ENCODE data around the gene USP15.

The USP15 gene

DNA sequence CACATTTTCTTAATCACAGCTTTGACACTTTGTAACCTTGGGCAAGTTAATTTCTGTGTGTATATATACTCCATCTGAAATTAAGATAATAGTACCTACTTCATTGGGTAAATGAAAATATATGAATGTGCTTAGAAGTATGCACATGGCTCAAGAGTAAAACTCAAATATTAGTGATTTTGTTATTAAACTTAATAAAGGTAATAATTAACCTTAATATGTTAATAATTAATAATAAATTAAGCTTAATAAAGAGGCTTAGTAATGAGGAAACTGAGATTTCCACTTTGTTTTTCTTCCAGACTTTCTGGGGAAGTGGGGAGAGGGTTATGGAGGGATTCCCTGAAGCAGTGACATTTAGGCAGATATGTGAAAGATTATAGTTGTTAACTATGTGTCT, 19.8 kb downstream of the USP15 start:
- DNase-seq (ENCODE audit: insufficient read length, low spot score) (no peak), FAIRE-seq (no peak)

DNA sequence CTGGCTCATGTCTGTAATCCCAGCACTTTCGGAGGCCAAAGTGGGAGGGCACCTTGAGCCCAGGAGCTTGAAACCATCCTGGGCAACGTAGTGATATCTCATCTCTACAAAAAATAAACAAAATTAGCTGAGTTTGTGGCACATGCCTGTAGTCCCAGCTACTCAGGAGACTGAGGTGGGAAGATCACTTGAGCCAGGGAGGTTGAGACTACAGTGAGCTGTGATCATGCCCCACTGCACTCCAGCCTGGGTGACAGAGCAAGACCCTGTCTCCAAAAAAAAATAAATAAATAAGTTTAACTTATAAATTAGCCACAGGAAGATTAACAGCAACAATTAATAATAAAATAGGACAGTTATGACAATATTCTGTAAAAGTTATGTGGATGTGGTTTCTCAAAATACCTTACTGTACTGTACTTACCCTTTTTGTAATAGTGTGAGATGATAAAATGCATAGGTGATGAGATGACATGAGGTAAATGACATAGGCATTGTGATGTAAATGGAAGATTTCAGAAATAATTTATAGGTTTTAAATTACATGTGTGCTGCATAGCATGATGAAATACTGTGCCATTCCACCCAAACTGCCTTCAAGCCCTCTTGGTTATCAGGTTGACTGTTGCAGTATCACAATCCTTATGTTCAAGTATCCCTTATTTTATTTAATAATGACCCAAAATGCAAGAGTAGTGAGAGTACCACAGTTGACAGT, 22.0 kb downstream of the USP15 start:
- FAIRE-seq (no peak), DNase-seq (ENCODE audit: insufficient read length, low spot score) (no peak)

DNA sequence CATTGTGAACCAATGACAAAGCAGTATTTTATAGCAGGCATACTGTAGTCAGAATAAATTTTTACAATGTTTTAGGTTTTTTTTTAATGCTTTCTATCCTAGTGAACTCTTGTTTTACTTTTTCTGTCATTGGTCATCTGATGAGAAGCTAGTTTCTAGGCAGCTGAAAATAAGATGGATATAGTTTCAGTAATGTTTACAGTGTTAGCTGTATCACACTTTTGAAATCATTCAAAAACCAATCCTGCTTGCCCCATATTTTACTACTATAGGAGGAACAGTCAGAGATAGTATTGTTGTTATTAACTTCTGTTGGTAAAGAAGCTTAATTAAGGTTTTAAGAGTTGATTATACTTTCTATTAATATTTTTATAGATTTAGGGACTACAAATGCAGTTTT, 24.5 kb downstream of the USP15 start:
- FAIRE-seq, result no peak
- DNase-seq (ENCODE audit: insufficient read length, low spot score), result no peak

DNA sequence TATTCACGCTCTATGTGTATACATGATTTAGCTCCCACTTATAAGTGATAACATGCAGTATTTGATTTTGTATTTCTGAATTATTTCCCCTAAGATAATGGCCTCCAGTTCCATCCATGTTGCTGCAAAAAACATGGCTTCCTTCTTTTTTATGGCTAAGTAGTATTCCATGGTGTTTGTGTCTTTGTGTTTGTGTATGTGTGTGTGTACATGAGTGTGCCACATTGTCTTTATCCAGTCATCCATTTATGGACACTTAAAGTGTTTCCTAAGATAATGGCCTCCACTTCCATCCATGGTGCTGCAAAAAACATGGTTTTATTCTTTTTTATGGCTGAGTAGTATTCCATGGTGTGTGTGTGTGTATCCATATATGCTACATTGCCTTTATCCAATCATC, 25.1 kb downstream of the USP15 start:
- FAIRE-seq (no peak), DNase-seq (ENCODE audit: insufficient read length, low spot score) (no peak)

DNA sequence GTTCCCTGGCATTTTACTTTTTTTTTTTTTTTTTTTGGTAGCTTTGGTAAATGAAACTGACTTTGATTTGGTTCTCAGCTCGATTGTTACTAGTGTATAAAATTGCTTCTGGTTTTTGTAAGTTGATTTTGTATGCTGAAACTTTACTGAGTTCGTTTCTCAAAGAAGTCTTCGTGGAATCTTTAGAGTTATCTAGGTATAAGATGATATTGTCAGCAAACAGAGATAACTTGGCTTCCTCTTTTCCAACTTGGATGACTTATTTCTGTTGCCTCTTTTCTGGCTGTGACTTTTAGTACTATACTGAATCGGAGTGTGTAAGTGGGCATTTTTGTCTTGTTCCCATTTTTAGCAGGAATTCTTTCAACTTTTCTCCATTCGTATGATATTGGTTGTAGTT, 28.1 kb downstream of the USP15 start:
- DNase-seq (ENCODE audit: insufficient read length, low spot score) (no peak), FAIRE-seq (no peak)

DNA sequence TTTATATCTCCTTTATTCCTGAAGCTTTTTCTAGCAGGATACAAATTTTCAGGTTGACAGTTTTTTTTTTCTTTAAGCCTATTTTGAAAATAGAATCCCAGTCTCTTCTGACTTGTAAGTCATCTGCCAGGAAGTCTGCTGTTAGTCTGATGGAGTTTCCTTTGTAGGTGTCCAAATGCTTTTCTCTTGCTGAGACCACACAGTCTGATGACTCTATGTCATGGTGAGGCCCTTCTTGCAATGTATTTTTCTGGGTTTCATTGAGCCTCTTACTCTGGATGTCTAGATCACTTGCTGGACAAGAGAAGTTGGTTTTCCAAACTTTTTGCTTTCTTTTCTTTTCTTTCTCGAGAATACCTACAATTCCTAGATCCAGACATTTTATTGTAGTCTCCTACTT, 30.6 kb downstream of the USP15 start:
- FAIRE-seq (no peak), DNase-seq (ENCODE audit: insufficient read length, low spot score) (no peak)

DNA sequence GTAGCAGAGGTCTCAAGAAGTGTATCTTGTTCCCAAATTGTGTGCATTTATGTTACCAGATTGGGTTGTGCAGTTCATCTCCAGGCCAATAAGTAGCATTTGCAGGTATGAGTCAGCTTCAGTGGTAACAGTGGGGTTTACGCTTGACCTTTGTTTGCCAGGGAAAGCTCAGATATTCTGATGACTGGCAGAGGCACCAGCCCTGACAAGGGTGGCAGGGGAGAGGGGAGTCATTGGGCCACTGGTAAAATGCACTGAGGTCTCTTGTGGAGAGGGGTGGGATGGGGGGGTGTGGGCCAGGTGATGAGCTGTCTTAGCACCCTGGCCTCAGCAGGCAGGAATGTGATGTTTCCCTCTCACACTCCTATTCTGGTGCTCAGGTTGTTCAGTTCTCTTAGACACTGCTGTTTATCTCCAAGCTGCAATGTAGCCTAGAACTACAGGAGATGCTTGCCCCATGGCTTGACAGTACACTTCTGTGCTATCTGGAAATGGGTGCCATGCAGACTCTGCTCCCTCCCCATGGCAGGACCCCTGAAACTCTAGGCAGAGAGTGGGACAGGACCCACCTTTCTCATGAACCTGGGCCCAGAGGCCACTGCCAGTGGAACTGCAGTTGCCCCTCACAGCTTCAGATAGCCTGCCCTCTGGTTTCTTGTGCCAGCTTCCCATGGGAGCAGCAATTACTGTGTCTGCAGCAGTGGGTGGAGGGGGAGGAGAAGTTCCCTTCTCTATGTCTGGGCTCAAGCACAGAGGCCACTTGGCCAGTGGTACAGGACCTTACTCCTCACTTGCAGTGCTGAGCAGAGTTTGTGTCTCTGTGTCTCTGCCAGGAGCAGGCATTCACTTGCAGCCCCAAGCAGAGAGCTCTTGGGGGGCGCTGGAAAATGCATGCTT, 31.9 kb downstream of the USP15 start:
- DNase-seq (ENCODE audit: insufficient read length, low spot score), result peak; percentile 11
- FAIRE-seq, result no peak

DNA sequence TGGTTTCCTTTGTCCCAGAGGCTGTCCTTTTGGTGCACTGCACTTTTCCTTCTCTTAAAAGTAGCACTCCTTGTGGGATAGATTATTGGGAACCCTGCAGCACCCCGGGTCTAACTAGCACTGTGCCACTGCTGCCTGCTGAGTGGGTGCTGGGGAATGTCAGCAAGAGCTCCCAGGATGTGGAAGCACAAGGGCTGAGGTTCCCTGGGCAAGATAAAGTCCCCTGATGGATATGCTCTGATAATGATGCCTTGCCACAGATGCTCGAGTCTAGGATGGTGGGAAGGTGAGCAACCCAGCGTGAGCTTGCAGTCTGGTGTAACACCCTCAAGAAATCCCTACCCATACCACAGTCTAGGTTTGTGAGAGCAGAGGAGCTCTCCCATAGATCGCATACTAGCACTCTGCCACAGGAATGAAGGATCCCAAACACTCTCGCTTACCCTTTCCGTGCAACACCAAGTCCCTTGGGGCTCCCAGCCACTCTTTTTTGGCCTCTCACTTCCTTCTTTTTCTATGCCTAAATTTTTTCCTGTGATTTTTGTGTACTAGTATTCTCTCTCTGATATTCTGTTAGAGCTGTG, 32.6 kb downstream of the USP15 start:
- DNase-seq (ENCODE audit: insufficient read length, low spot score) (no peak), FAIRE-seq (no peak)

DNA sequence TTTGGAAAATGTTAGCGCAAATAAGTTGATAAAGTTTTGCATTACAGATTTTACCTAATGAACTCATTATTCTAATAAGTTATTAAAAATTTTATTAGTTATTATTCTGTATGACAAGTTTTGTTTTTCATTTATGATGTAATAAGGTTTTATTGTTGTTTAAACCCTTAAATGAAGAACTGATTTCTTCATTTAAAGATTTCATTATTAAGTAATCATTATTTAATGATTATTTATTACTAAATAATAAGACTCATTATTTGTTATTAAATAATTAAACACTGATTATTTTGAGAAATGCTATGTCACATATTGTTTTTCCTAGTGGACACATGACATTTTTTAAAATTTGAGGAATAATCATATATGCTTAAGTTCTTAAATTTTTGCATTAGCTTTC, 34.2 kb downstream of the USP15 start:
- no peak for DNase-seq (ENCODE audit: insufficient read length, low spot score)
- FAIRE-seq, result no peak

DNA sequence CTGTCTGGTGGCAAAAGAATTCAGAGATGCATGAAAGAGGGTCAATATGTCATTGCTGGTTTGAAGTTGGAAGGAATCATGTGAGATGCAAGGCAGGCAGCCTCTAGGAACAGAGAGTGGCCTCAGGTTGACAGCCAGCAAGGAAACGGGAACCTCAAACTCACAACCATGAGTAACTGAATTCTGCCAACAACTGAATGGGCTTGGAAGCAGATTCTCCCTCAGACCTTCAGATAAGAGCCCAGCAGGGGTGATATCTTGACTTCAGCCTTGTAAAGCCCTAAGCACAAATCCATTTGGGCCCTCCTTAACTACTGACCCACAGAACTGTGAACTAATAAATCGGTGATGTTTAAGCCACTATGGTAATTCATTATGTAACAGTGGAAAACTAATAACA, 35.8 kb downstream of the USP15 start:
- DNase-seq (ENCODE audit: insufficient read length, low spot score) (no peak), FAIRE-seq (no peak)

DNA sequence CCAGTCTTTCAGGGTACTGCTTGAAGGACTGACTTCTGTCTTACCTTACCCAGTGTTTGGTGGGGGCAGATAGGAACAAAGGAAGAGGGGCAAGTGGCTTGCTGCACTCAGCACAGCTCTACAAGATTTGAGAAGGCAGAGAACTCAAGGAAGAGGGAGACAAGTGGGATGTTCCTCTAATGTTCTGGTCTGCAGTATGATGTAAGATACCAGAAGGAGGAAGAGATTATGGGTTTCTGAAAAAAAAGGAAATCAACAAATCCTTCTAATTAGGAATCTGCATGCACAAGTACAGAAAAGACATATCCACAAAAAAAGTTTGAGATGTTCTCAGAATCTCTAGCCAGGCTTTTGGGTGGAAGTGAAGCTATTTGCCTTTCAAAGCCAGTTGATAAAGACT, 37.1 kb downstream of the USP15 start:
- DNase-seq (ENCODE audit: insufficient read length, low spot score), result no peak
- FAIRE-seq, result no peak

DNA sequence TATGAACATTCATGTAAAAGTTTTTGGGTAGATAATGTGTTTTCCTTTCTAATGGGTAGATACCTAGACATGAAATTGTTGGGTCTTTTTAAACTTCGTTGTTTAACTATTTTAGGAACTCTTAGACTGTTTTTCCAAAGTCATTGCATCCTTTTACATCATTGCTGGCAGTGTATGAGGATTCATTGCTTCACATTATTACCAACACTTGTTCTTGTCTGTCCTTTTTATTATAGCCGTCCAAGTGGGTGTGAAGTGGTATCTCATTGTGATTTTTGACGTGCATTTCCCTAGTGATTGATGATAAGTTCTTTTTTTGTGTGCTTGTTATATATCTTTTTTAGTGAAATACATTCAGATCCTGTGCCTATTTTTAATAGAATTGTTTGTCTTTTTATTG, 39.4 kb downstream of the USP15 start:
- DNase-seq (ENCODE audit: insufficient read length, low spot score) (no peak), FAIRE-seq (no peak)

DNA sequence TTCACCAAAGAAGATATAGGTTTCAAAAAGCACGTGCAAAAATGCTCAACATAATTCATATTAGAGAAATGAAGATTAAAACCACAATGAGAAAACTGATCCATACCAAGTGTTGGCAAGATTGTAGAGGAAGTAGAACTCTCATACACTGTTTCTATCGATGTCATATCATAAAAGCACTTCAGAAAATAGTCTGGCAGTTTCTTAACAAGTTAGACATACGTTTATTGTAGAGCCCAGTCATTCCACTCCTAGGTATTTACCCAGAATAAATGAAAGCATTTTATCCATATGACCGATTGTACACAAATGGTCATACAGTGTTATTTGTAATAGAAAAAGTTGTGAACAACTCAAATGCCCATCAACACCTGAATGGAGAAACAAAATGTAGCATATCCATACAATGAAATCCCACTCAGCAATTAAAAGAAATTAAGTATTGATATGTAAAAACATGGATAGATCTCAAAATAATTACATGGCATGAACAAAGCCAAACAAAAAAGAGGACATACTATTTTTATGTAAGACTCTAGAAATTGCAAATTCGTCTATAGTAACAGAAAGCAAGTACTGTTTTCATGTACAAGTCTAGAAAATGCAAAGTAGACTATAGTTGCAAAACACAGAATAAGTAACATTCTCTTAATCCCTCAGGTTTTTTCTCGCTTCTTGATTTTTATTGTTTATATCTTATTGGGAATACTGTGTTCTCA, 41.0 kb downstream of the USP15 start:
- DNase-seq (ENCODE audit: insufficient read length, low spot score) (no peak), FAIRE-seq (no peak)

DNA sequence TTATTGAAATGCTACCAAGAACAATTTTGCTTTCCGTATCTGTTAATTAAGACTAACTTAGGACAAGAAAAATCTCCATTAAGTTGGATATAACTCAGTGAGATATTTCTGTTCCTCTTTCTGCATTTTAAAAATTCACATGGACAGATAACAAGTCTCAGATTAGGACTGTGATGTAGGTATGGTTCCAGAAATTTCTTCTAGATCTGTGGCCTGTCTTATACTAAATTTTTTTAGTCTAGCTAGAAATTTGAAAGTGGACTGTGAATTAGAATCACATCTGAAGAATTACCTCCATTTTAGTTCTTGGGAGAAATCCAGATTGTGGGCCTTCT, 41.6 kb downstream of the USP15 start:
- no peak for DNase-seq (ENCODE audit: insufficient read length, low spot score)
- FAIRE-seq, result no peak

DNA sequence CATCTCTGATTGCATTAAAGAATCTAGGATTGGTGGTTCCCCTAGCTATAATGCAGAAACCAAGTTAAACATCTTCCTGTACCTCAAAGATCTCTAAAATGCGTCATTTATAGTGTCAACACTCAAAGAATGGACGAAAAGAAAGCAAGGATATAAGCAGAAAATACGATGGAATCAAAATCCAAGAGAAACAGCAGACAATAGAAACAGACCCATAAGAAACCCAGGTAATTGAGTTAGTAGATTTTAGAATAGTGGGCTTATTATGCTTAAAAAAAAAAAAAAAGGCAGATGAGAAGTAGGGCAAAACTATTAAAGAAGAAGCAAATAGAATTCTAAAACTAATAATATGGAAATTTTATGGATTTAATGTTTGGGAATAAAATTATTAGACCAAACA, 44.4 kb downstream of the USP15 start:
- DNase-seq (ENCODE audit: insufficient read length, low spot score), result no peak
- no peak for FAIRE-seq

DNA sequence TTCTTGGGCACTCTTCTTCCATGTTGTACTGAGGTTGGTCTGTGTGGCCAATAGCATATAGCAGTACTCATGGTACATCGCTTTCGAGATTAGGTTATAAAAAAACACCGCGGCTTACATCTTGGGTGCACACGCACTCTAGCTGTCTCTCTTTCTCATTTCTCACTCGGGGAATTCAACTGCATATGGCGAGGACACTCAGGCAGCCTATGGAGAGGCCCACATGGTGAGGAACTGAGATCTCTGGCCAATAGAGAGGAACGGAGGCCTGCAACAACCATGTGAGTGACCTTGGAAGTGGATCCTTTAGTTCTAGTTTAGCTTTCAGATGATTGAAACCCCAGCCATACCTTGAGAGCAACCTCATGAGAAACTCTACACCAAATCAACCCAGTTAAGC, 45.6 kb downstream of the USP15 start:
- no peak for DNase-seq (ENCODE audit: insufficient read length, low spot score)
- no peak for FAIRE-seq

DNA sequence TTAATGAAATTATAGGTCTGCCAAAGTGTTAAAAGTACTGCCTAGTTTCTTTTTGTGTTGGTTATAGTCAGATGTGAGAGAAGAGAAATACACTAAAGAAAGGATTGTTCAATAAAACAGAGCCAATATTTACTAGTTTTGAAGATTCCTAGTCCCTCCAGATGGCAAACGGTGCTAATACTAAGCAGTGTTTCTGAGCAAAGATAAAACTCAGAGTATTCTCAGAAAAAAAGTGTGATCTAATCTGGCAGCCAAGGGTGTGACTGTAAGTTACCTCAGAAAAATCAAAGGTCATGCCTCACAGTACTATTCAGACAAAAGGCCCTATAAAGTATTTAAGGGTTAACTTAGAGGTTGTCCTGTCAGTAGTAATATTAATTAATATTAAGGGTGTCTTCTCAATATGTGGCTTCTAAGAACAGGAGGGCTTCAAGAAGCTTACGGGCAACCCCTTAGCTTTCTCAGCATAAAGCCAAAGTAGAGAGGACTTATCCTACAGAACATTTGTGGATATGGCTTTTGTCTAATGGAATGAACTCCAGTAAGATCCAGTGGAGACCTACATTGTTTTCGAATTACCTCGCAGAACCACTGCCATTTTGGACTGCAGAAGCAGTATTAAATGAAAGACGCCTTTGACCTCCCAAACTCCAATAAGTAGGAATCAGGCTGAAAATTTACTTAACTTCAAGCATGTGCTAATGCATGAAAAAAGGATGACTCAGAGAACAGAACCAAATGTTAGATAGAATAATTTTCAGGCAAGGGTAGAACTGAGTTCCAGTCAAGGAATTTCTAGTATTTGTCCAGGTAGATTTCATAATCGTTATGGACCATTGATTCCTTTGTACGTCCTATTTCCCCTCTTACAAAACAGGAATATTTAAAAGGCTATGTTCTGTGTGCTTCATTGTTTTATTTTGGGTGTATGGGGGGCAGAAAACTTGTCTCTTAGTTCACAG, 46.6 kb downstream of the USP15 start:
- no peak for DNase-seq (ENCODE audit: insufficient read length, low spot score)
- FAIRE-seq, result no peak

DNA sequence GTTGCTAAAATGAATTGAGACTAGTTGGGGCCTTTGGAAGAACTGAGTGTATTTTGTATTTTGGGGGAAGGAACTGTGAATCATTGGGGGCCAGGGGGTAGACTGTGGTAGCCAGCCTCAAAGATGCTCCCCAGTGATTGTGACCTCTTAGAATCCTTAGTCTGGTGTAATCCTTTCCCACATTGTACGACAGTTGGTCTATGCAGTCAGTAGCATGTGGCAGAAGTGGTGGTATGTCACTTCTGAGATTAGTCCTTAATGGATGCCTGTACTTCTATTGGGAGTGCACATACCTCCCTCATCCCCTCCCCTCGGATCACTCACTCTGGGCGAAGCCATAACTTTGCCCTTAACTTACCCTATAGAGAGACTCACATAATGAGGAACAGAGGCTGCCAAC, 48.0 kb downstream of the USP15 start:
- FAIRE-seq (no peak), DNase-seq (ENCODE audit: insufficient read length, low spot score) (no peak)

DNA sequence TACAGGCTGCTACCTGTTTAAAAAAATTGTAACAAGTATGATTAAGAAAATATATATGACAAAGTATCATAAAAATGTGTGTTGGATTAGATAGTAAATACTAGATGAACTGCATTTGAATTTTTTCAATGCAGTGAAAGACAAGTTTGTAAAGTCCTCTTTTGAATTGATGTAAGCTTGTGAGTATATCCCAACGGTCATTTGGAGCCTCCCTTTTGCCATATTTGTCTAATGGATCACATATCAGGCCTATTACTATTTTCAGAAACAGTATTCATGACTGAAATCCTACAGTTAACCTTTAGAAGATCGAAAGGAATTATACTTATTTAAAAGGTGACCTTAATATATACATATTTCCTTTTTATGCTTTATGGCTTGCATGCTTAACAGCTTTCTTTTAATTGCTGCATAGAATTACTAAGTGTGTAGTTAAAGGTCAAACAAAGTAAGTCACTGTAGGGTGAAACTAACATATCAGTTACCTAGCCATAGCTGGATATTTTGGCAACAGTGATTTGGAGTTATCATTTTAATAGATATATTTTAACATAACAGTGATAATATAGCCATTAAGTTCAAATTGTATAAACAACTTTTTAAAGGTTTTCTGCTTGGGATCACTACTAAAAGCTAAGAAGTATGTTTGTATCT, 53.6 kb downstream of the USP15 start:
- DNase-seq (ENCODE audit: insufficient read length, low spot score) (no peak), FAIRE-seq (no peak)

DNA sequence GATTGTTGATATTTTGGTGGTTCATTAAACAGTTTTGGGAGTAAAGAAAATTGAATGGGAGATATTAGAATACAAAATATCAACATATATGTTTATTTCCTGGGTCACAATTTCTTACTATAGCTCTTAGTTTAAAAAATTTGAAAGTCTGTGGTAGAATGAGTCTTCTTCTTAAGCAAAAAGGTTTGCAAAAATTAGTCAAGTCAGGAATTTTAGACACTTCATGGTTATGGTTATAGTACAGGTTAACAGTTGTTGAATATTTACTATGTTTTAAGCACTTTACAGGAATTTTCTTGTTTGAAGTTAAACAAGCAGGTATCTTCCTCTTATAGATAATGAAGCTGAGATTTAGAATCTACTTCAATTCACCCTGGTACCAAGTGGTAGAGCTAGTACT, 56.8 kb downstream of the USP15 start:
- FAIRE-seq (no peak), DNase-seq (ENCODE audit: insufficient read length, low spot score) (no peak)

All from HTR-8/SVneo (cell line).